Urinary bladder (tissue), 4 donors: ENCODE measurements around the gene ATG16L2. TPM values are rescaled to one million over a fixed set of nuclear protein-coding genes. Genes with fewer than 3 reads are reported as not detected.

Source experiments
- DNase-seq: peaks from one replicate; pipeline ENCODE4 v3.0.0-alpha.2; 2015; ENCODE audit errors: extremely low spot score
- H3K27ac ChIP-seq: one replicate; pipeline ENCODE4 v1.5.1; 2013; ENCODE audit warnings: low read depth, mild to moderate bottlenecking, moderate library complexity
- H3K36me3 ChIP-seq: one replicate; pipeline ENCODE4 v1.6.1; 2013; ENCODE audit warnings: mild to moderate bottlenecking, moderate library complexity; ENCODE audit not compliant: insufficient read depth
- H3K4me1 ChIP-seq: one replicate; pipeline ENCODE4 v1.6.1; 2013; ENCODE audit warnings: mild to moderate bottlenecking, moderate library complexity; ENCODE audit not compliant: insufficient read depth
- H3K4me3 ChIP-seq: one replicate; pipeline ENCODE4 v1.5.1; 2013; ENCODE audit warnings: low read depth, low read length
- WGBS: extraction: QIAGEN DNeasy Blood & Tissue Kit; methylation state at CpG from one replicate; pipeline ENCODE4 v1.1.7; 2013; 5-methylcytosine and 5-hydroxymethylcytosine counted together
- polyA plus RNA-seq: library from polyadenylated mRNA; stranded (reverse); fragments of 200-250 nt; gene quantifications from one replicate; pipeline ENCODE4 v1.2.3, GENCODE V29; 2013
- total RNA-seq: library from RNA; depleted of rRNA; stranded (reverse); fragments of >200 nt; gene quantifications from one replicate; pipeline ENCODE4 v1.2.3, GENCODE V29; 2014
- donor health status: healthy with polysubstance abuse.
- donor health status: healthy.

The ATG16L2 gene, protein sequence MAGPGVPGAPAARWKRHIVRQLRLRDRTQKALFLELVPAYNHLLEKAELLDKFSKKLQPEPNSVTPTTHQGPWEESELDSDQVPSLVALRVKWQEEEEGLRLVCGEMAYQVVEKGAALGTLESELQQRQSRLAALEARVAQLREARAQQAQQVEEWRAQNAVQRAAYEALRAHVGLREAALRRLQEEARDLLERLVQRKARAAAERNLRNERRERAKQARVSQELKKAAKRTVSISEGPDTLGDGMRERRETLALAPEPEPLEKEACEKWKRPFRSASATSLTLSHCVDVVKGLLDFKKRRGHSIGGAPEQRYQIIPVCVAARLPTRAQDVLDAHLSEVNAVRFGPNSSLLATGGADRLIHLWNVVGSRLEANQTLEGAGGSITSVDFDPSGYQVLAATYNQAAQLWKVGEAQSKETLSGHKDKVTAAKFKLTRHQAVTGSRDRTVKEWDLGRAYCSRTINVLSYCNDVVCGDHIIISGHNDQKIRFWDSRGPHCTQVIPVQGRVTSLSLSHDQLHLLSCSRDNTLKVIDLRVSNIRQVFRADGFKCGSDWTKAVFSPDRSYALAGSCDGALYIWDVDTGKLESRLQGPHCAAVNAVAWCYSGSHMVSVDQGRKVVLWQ
- total RNA-seq: 17.2 TPM
- polyA plus RNA-seq: 22.3 TPM

DNA sequence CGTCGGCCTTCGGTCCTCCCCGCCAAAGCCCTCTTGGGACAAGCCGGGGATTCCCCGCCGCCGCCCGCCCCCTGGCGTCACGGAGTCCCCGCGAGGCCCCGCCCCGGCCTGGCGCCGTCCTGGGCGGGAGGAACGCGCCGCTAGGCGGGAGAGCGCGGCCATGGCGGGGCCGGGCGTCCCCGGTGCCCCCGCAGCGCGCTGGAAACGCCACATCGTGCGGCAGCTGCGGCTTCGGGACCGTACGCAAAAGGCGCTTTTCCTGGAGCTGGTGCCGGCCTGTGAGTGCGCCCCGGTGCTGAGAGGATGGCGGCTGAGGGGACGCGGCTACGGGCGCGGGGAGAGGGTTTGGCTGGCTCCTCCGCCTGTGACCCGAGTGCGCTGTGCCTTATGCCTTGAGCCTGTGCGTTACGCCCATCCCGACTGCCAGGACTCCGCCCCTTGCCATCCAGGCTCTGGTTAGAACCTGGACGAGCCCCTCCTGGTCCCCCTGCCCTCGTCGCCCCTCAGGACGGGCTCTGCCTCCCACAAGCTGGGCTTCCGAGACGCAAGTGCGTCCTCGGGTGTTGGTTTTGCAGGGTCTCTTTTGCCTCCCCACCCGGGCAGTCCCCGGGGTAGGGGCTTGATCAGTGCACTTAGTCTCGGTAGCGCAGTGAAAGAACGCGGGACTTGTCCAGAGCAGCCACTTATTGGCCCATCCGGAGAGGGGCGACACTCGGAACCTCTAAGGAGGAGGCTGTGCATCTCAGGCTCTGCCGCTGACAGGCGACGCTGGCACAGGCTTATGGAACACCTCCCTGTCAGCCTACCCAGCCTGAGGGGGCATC lies at the start of gene ATG16L2:
Gene ATG16L2, plus strand, starts transcription at position 126 of the 824 bp plus-strand sequence. Its CDS starts 35 bp downstream, at position 161.
- Histone ChIP-seq H3K36me3 (no peaks in the 10 kb centered on the region), H3K4me3 (peak within 1 kb of the TSS; percentile 52), H3K4me1 (no peaks in the 10 kb centered on the region), H3K27ac (peak within 1 kb of the TSS; percentile 93)
- under 1% methylated on average over 75 of the region's 75 CpGs for WGBS
- DNase-seq: no peak

GRCh38 chr11:72764503-72764902 lies 49.7 kb upstream of the ATG16L2 start:
- Histone ChIP-seq H3K4me1 (no peaks in the 10 kb centered on the region), H3K4me3 (no peak overlapping the region), H3K27ac (no peak overlapping the region), H3K36me3 (no peaks in the 10 kb centered on the region)
- 72% methylated on average over 13 of the region's 13 CpGs for WGBS
- no peak for DNase-seq

GRCh38 chr11:72766152-72766902 lies 47.9 kb upstream of the ATG16L2 start:
- 86% methylated on average over 12 of the region's 12 CpGs for WGBS
- Histone ChIP-seq H3K27ac (no peak overlapping the region), H3K36me3 (no peaks in the 10 kb centered on the region), H3K4me3 (no peak overlapping the region), H3K4me1 (no peaks in the 10 kb centered on the region)
- DNase-seq: no peak

DNA sequence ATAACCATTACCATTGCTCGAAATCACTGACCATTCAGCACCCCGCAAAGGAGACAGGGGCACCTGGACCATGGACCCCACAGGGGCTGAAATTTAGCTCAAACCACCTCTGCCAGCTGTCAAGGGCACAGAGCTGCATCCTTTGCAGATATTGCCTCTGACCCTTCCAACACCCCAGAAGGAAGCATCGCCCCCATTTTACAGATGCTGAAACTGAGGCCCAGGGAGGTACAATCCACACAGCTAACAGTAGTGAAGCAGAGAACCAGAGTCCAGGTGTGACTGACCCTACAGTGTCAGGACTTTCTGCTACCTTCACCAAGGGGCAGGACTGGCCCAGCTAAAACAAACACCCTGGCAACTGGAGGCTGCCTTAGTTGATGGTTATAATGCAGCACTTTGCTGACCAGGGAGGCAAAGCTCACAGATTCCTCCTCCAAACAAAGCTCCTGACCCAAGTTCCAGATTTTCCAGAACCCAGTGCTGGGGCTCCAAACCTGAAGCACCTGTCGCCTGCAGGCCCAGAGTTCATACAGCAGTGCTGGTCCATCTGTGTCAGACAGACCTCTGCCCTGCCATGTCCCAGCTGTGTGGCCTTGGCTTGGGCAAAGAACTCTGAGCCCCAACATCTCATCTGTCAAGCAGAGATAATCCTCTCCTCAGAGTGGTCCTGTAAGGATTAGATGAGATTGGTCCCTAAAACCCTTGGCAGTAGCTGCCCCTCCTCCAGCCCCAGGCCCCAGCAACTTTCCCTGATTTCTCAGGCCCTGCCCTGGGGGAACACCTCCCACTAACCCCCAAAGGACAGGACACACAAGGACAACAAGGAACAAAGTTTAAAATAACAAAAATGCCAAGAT lies 46.8 kb upstream of the ATG16L2 start:
- Histone ChIP-seq H3K27ac (no peak overlapping the region), H3K36me3 (no peaks in the 10 kb centered on the region), H3K4me3 (no peak overlapping the region), H3K4me1 (no peaks in the 10 kb centered on the region)
- DNase-seq: no peak
- WGBS: 97% methylated on average over 4 of the region's 4 CpGs

DNA sequence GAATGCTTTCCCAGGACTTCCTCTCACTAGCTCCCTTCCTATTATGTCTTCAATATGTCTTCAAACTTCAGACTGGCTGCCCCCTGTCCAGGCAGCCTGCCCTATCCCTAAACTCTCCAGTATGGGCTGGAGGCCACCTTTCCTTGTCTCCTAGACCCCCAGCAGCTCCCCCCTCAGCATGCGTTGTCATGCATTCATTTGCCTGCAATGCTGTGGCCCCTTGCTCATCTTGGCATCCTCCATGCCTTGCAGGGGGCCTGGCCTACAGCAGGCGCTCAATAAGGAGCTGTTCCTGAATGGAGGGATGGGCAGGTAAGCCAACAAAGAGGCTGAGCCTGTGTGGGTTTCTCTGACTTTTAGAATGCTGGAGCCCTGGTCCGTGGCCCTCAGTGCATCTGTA lies 45.6 kb upstream of the ATG16L2 start:
- H3K36me3 ChIP-seq: no peaks in the 10 kb centered on the region
- 96% methylated on average over 3 of the region's 3 CpGs for WGBS
- H3K27ac ChIP-seq: no peak overlapping the region
- H3K4me3 ChIP-seq: no peak overlapping the region
- H3K4me1 ChIP-seq: no peaks in the 10 kb centered on the region
- DNase-seq: no peak

- Histone ChIP-seq H3K4me1 (no peaks in the 10 kb centered on the region), H3K4me3 (no peak overlapping the region), H3K36me3 (no peaks in the 10 kb centered on the region), H3K27ac (no peak overlapping the region)
- 82% methylated on average over 4 of the region's 4 CpGs for WGBS
- DNase-seq: no peak
Measured at GRCh38 chr11:72769680-72770079, 44.5 kb upstream of the ATG16L2 start.

DNA sequence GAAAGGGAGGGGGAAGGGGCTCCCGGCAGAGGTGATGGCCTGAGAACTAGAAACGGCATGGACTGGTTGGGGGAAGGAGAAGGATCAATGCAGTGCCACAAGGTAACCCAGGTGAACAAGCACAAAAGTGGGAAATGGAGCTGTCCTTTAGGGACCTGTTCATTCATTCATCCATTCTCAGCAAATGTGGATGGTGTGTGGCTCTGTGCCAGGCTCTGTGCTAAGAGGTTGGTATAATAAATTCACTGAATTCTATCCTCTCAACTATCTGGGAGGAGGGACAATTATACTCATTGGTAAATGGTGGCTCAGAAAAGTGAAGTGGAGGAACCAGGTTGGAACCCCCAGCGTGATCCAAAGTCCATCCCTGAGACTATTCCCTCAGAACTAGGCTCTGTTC lies 43.4 kb upstream of the ATG16L2 start:
- Histone ChIP-seq H3K4me3 (no peak overlapping the region), H3K27ac (no peak overlapping the region), H3K36me3 (no peaks in the 10 kb centered on the region), H3K4me1 (no peaks in the 10 kb centered on the region)
- 89% methylated on average over 3 of the region's 3 CpGs for WGBS
- DNase-seq: no peak

DNA sequence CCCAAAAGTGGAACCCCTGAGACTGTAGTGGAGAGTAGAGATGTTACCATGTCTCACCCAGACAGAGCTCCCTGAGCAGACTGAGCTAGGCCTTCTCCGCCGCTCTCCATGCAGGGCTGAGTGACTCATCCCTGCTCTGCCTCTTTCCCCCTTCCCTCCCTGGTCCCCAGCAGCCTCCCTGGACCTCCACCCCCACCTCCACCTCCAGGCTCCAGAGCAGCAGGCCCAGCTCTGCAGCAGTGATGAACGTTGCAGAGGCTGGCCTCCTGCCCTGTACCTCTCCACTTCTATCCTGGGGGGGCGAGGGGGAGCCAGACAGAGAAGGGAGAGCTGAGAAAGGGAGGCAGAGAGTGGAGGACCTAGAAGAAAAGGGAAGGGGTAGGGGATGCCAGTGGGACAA lies 42.7 kb upstream of the ATG16L2 start:
- WGBS: 59% methylated on average over 4 of the region's 4 CpGs
- H3K4me3 ChIP-seq: no peak overlapping the region
- no peaks in the 10 kb centered on the region for H3K36me3 ChIP-seq
- no peak for DNase-seq
- H3K4me1 ChIP-seq: no peaks in the 10 kb centered on the region
- H3K27ac ChIP-seq: no peak overlapping the region

DNA sequence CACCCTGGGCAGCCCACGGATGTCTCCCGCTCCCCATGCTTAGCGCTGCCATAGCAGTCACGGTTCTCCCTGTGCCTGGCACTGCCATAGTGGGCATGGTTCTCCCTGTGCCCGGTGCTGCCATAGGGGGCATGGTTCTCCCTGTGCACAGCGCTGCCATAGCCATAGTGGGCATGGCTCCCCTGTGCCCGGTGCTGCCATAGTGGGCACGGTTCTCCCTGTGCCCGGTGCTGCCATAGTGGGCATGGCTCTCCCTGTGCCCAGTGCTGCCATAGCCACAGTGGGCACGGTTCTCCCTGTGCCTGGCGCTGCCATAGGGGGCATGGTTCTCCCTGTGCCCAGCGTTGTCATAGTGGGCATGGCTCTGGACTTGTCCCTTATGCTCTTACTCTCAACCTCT lies 42.2 kb upstream of the ATG16L2 start:
- Histone ChIP-seq H3K4me3 (no peak overlapping the region), H3K27ac (no peak overlapping the region), H3K4me1 (no peaks in the 10 kb centered on the region), H3K36me3 (no peaks in the 10 kb centered on the region)
- no peak for DNase-seq
- WGBS: 94% methylated on average over 12 of the region's 12 CpGs

GRCh38 chr11:72773291-72773690 lies 40.9 kb upstream of the ATG16L2 start:
- no peaks in the 10 kb centered on the region for H3K36me3 ChIP-seq
- no peak overlapping the region for H3K4me3 ChIP-seq
- H3K4me1 ChIP-seq: no peaks in the 10 kb centered on the region
- no peak overlapping the region for H3K27ac ChIP-seq
- DNase-seq: peak; percentile 49
- 27% methylated on average over 5 of the region's 5 CpGs for WGBS

GRCh38 chr11:72773696-72774095 lies 40.5 kb upstream of the ATG16L2 start:
- DNase-seq: no peak
- no peak overlapping the region for H3K27ac ChIP-seq
- no peak overlapping the region for H3K4me3 ChIP-seq
- H3K36me3 ChIP-seq: no peaks in the 10 kb centered on the region
- 55% methylated on average over 6 of the region's 6 CpGs for whole genome bisulfite sequencing
- H3K4me1 ChIP-seq: no peaks in the 10 kb centered on the region

- no peaks in the 10 kb centered on the region for H3K36me3 ChIP-seq
- no peaks in the 10 kb centered on the region for H3K4me1 ChIP-seq
- 90% methylated on average over 6 of the region's 6 CpGs for WGBS
- no peak overlapping the region for H3K27ac ChIP-seq
- DNase-seq: no peak
- no peak overlapping the region for H3K4me3 ChIP-seq
Measured at GRCh38 chr11:72774499-72774898, 39.7 kb upstream of the ATG16L2 start.
